Ishikawa (cell line): Measurements from ENCODE around the gene CPM.

Experiments used
- CEBPB ChIP-seq: IDR thresholded peaks from 2 replicates; pipeline ENCODE4 v1.6.1; 2012
- CREB1 ChIP-seq: IDR thresholded peaks from 2 replicates; pipeline ENCODE4 v1.6.1; 2012; ENCODE audit warnings: low read depth
- EGR1 ChIP-seq: IDR thresholded peaks from 2 replicates; pipeline ENCODE4 v1.6.1; 2012
- EP300 ChIP-seq: IDR thresholded peaks from 2 replicates; pipeline ENCODE4 v1.6.1; 2012; ENCODE audit warnings: borderline replicate concordance
- FOXM1 ChIP-seq: IDR thresholded peaks from 2 replicates; pipeline ENCODE4 v1.6.1; 2012; ENCODE audit warnings: low read depth, borderline replicate concordance
- NFIC ChIP-seq: IDR thresholded peaks from 2 replicates; pipeline ENCODE4 v1.6.1; 2012
- RAD21 ChIP-seq: IDR thresholded peaks from 2 replicates; pipeline ENCODE4 v1.6.1; 2012; ENCODE audit warnings: low read depth
- TAF1 ChIP-seq: IDR thresholded peaks from 2 replicates; pipeline ENCODE4 v1.6.1; 2012; ENCODE audit warnings: low read depth, mild to moderate bottlenecking
- TCF12 ChIP-seq: IDR thresholded peaks from 2 replicates; pipeline ENCODE4 v1.6.1; 2012; ENCODE audit warnings: low read depth
- TEAD4 ChIP-seq: IDR thresholded peaks from 2 replicates; pipeline ENCODE4 v1.6.1; 2012
- USF1 ChIP-seq: IDR thresholded peaks from 2 replicates; pipeline ENCODE4 v1.6.1; 2012
- YY1 ChIP-seq: IDR thresholded peaks from 2 replicates; pipeline ENCODE4 v1.6.1; 2012; ENCODE audit warnings: low read depth
- ZBTB7A ChIP-seq: IDR thresholded peaks from 2 replicates; pipeline ENCODE4 v1.6.1; 2012; ENCODE audit warnings: low read depth
- TF ChIP-seq, protein P1 (sequence below): IDR thresholded peaks from 2 replicates; pipeline ENCODE4 v1.6.1; 2012
- TF ChIP-seq, protein P2 (sequence below): IDR thresholded peaks from 2 replicates; pipeline ENCODE4 v1.6.1; 2012; ENCODE audit warnings: low read depth, mild to moderate bottlenecking

CPM gene

DNA sequence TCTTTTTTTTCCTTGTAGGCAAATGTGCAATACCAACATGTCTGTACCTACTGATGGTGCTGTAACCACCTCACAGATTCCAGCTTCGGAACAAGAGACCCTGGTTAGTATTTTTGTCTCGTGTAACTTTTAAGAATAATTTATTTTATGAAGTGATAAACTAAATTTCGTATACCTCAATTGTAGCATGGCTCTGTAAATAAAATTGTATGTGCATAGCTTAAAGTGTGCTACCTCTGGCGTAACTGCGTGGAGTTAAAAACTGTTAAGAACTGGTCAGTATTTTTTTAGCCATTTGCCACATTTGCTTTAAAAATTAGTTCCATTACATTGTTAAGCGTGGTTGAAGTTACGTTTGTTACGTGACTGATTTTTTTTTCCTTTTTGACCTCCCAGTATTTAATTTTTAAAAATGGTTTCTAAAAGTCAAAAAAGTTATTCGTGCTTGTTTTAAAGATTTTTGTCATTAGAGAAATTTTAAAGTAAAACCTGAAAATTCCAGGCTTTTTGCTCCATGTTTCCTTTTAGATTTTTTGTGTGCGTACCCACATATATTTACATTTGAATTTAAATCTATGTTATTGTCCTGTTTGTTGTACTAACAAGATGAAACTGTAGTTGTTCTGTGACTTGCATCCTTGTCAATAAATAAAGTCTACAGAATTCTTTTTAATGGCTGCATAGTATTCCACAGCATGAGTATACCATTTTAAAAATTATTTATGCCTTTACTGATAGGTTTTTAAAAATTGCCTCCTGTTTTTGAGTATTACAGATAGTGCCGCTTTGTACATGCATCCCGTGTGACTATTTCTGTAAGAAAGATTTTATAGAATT, 123.6 kb downstream of the CPM start:
- TF ChIP-seq ZBTB7A (no peak), TAF1 (no peak), TCF12 (no peak), NFIC (no peak), EP300 (no peak), CREB1 (no peak), YY1 (no peak), FOXM1 (no peak), CEBPB (no peak), TEAD4 (no peak), USF1 (no peak), RAD21 (no peak)
- TF ChIP-seq, protein P1, sequence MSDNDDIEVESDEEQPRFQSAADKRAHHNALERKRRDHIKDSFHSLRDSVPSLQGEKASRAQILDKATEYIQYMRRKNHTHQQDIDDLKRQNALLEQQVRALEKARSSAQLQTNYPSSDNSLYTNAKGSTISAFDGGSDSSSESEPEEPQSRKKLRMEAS, result no peak
- TF ChIP-seq, protein P2, sequence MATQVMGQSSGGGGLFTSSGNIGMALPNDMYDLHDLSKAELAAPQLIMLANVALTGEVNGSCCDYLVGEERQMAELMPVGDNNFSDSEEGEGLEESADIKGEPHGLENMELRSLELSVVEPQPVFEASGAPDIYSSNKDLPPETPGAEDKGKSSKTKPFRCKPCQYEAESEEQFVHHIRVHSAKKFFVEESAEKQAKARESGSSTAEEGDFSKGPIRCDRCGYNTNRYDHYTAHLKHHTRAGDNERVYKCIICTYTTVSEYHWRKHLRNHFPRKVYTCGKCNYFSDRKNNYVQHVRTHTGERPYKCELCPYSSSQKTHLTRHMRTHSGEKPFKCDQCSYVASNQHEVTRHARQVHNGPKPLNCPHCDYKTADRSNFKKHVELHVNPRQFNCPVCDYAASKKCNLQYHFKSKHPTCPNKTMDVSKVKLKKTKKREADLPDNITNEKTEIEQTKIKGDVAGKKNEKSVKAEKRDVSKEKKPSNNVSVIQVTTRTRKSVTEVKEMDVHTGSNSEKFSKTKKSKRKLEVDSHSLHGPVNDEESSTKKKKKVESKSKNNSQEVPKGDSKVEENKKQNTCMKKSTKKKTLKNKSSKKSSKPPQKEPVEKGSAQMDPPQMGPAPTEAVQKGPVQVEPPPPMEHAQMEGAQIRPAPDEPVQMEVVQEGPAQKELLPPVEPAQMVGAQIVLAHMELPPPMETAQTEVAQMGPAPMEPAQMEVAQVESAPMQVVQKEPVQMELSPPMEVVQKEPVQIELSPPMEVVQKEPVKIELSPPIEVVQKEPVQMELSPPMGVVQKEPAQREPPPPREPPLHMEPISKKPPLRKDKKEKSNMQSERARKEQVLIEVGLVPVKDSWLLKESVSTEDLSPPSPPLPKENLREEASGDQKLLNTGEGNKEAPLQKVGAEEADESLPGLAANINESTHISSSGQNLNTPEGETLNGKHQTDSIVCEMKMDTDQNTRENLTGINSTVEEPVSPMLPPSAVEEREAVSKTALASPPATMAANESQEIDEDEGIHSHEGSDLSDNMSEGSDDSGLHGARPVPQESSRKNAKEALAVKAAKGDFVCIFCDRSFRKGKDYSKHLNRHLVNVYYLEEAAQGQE, result no peak

DNA sequence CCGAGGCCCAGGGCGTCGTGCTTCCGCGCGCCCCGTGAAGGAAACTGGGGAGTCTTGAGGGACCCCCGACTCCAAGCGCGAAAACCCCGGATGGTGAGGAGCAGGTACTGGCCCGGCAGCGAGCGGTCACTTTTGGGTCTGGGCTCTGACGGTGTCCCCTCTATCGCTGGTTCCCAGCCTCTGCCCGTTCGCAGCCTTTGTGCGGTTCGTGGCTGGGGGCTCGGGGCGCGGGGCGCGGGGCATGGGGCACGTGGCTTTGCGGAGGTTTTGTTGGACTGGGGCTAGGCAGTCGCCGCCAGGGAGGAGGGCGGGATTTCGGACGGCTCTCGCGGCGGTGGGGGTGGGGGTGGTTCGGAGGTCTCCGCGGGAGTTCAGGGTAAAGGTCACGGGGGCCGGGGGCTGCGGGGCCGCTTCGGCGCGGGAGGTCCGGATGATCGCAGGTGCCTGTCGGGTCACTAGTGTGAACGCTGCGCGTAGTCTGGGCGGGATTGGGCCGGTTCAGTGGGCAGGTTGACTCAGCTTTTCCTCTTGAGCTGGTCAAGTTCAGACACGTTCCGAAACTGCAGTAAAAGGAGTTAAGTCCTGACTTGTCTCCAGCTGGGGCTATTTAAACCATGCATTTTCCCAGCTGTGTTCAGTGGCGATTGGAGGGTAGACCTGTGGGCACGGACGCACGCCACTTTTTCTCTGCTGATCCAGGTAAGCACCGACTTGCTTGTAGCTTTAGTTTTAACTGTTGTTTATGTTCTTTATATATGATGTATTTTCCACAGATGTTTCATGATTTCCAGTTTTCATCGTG, 124.4 kb downstream of the CPM start:
- TF ChIP-seq ZBTB7A (no peak; the same call in none of the 2 replicates), YY1 (no peak), FOXM1 (peak; percentile 79), NFIC (no peak), RAD21 (no peak), CREB1 (no peak), TCF12 (no peak), TAF1 (peak; percentile 33; the same call in 1 of the 2 replicates), EP300 (peak; percentile 56), CEBPB (no peak; the same call in 1 of the 2 replicates), EGR1 (no peak), USF1 (peak; percentile 31; the same call in 1 of the 2 replicates), TEAD4 (no peak; the same call in 1 of the 2 replicates)
- TF ChIP-seq, protein P1, result peak; percentile 78
- TF ChIP-seq, protein P2, result no peak

- TF ChIP-seq TAF1, result peak; percentile 84
- 0 out of 2 replicates have a peak, but pooled peaks have one; percentile 63 for TF ChIP-seq FOXM1
- peak; percentile 99; the same call in 1 of the 2 replicates for TF ChIP-seq ZBTB7A
- no peak for TF ChIP-seq CREB1
- TF ChIP-seq CEBPB, result no peak
- TF ChIP-seq TEAD4, result no peak; the same call in 1 of the 2 replicates
- TF ChIP-seq EP300, result peak; percentile 31; the same call in 1 of the 2 replicates
- peak; percentile 6; the same call in 1 of the 2 replicates for TF ChIP-seq USF1
- TF ChIP-seq NFIC, result peak; percentile 98
- TF ChIP-seq TCF12, result peak; percentile 85
- TF ChIP-seq, protein P1, result peak; percentile 67; the same call in 1 of the 2 replicates
- TF ChIP-seq EGR1, result no peak
- TF ChIP-seq RAD21, result no peak; the same call in 1 of the 2 replicates
- TF ChIP-seq, protein P2, result no peak
- TF ChIP-seq YY1, result peak; percentile 65
Measured at GRCh38 chr12:68807576-68808387, 125.2 kb downstream of the CPM start, which contains the start of gene MDM2. TSS of gene MDM2 (plus strand) at chr12:68808177. CDS start at chr12:68808478, 301 bp downstream.
